Measurements from ENCODE around the gene PDZD7. TPM values are rescaled to one million over a fixed set of nuclear protein-coding genes. Genes with fewer than 3 reads are reported as not detected.
A peak's percentile ranks its signal among the peaks of the same experiment; 100 is the strongest.

PDZD7 gene
- polyA plus RNA-seq, 1 of the 3 experiments (the other 2 are of a cell fraction): 1.9 TPM

GRCh38 chr10:101042667-101043362, 11.9 kb upstream of the PDZD7 start:
- Histone ChIP-seq H3K9ac (peak overlapping the region; percentile 87), H3K36me3 (replicated peaks in 1 of 2; ENCODE audit: control insufficient read depth in 1 of 2, insufficient read depth in 2 of 2, low read length in 1 of 2) (peaks cover 10 to 20% of the 10 kb centered on the region in 2 experiments), H4K20me1 (ENCODE audit: insufficient read depth) (no peaks in the 10 kb centered on the region), H3K9me3 (no peaks in the 10 kb centered on the region), H2AFZ (ENCODE audit: low read depth) (peak overlapping the region; percentile 91), H3K9me2 (no peaks in the 10 kb centered on the region), H3K4me3 (ENCODE audit: low read depth in 2 of 2, low read length in 1 of 2) (peak overlapping the region; percentile 53 to 68), H3F3A (replicated peaks; ENCODE audit: insufficient read depth) (peaks cover 45% of the 10 kb centered on the region), H3K79me2 (ENCODE audit: insufficient read depth) (peaks cover 6% of the 10 kb centered on the region; the same call in 1 of the 2 replicates), H3K4me2 (peak overlapping the region; percentile 92), H3K4me1 (ENCODE audit: control insufficient read depth in 1 of 2, insufficient read depth in 2 of 2, low read depth in 1 of 2, low read length in 1 of 2) (peaks cover 10 to 18% of the 10 kb centered on the region in 2 experiments), H3K27me3 (ENCODE audit: insufficient read depth) (no peaks in the 10 kb centered on the region), H3K27ac (ENCODE audit: low read depth in 2 of 2, low read length in 1 of 2) (peak overlapping the region; percentile 91 to 97)
- peak; percentile 91 for DNase-seq
- CTCF ChIA-PET: interaction anchor here (0.8 to 9.5 kb wide), 17 partner anchors 8 to 99 kb away, joined by 3 to 98 read pairs (median 9); partner anchors contain the start of genes KAZALD1, PDZD7 and SFXN3
- POLR2A ChIA-PET: interaction anchor here (0.5 to 2.1 kb wide), 17 partner anchors 9 to 773 kb away, joined by 3 to 16 read pairs (median 4); partner anchors contain the start of genes PDZD7 and SFXN3
- WGBS (ENCODE audit: low lambda C conversion rate): 8% methylated on average over 32 of the region's 40 CpGs
- TF ChIP-seq FOXM1 (IDR thresholded peaks at IDR 0.05; ENCODE audit: low read depth) (no peak), TEAD4 (IDR thresholded peaks at IDR 0.05; ENCODE audit: borderline replicate concordance, insufficient read depth) (no peak), GABPA (IDR thresholded peaks at IDR 0.05; ENCODE audit: low read depth) (peak; percentile 69), EZH2phosphoT487 (IDR thresholded peaks at IDR 0.05; ENCODE audit: borderline replicate concordance, low read depth) (no peak), NRF1 (IDR thresholded peaks at IDR 0.05; ENCODE audit: low read depth, low read length) (no peak), GATA2 (CRISPR knock-in tag; IDR thresholded peaks at IDR 0.05) (no peak), RXRA (IDR thresholded peaks at IDR 0.05; ENCODE audit: borderline replicate concordance, low read depth) (no peak), NFIC (IDR thresholded peaks at IDR 0.05; ENCODE audit: borderline replicate concordance) (no peak), USF1 (IDR thresholded peaks at IDR 0.05; ENCODE audit: borderline replicate concordance, low read depth) (no peak), PBX3 (IDR thresholded peaks at IDR 0.05) (peak; percentile 98), MXI1 (IDR thresholded peaks at IDR 0.05; ENCODE audit: low read depth, low read length) (0 out of 2 replicates have a peak, but pooled peaks have one; percentile 52), YY1 (IDR thresholded peaks at IDR 0.05; ENCODE audit: low read depth) (0 out of 2 replicates have a peak, but pooled peaks have one; percentile 25), RCOR1 (IDR thresholded peaks at IDR 0.05; ENCODE audit: low read length) (no peak), TCF12 (IDR thresholded peaks at IDR 0.05) (no peak), ELF1 (IDR thresholded peaks at IDR 0.05) (peak; percentile 82), MEF2A (IDR thresholded peaks at IDR 0.05; ENCODE audit: borderline replicate concordance, low read depth) (no peak), RFX5 (IDR thresholded peaks at IDR 0.05; ENCODE audit: low read length) (no peak), SIN3A (IDR thresholded peaks at IDR 0.05; ENCODE audit: borderline replicate concordance, low read depth, low read length) (peak; percentile 75; the same call in 1 of the 2 replicates), CHD2 (IDR thresholded peaks at IDR 0.05; ENCODE audit: low read length, partially characterized antibody) (peak; percentile 99), EP300 (IDR thresholded peaks at IDR 0.05; ENCODE audit: borderline replicate concordance in 1 of 2, low read depth in 1 of 2, low read length in 1 of 2) (no peak), POLR2AphosphoS5 (IDR thresholded peaks at IDR 0.05; ENCODE audit: low read depth, low read length) (peak; percentile 93), FOXJ3 (CRISPR knock-in tag; IDR thresholded peaks at IDR 0.05) (no peak), RAD21 (IDR thresholded peaks at IDR 0.05; ENCODE audit: low read length) (no peak), FOSL2 (IDR thresholded peaks at IDR 0.05; ENCODE audit: borderline replicate concordance, low read depth) (no peak), TAF1 (IDR thresholded peaks at IDR 0.05; ENCODE audit: borderline replicate concordance, low read depth, low read length) (peak; percentile 88), IRF3 (IDR thresholded peaks at IDR 0.05; ENCODE audit: low read depth, low read length) (no peak)
- TF ChIP-seq, protein P1, sequence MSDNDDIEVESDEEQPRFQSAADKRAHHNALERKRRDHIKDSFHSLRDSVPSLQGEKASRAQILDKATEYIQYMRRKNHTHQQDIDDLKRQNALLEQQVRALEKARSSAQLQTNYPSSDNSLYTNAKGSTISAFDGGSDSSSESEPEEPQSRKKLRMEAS (IDR thresholded peaks at IDR 0.05; ENCODE audit: low read depth): peak; percentile 66; the same call in 1 of the 2 replicates
- TF ChIP-seq, protein P2, sequence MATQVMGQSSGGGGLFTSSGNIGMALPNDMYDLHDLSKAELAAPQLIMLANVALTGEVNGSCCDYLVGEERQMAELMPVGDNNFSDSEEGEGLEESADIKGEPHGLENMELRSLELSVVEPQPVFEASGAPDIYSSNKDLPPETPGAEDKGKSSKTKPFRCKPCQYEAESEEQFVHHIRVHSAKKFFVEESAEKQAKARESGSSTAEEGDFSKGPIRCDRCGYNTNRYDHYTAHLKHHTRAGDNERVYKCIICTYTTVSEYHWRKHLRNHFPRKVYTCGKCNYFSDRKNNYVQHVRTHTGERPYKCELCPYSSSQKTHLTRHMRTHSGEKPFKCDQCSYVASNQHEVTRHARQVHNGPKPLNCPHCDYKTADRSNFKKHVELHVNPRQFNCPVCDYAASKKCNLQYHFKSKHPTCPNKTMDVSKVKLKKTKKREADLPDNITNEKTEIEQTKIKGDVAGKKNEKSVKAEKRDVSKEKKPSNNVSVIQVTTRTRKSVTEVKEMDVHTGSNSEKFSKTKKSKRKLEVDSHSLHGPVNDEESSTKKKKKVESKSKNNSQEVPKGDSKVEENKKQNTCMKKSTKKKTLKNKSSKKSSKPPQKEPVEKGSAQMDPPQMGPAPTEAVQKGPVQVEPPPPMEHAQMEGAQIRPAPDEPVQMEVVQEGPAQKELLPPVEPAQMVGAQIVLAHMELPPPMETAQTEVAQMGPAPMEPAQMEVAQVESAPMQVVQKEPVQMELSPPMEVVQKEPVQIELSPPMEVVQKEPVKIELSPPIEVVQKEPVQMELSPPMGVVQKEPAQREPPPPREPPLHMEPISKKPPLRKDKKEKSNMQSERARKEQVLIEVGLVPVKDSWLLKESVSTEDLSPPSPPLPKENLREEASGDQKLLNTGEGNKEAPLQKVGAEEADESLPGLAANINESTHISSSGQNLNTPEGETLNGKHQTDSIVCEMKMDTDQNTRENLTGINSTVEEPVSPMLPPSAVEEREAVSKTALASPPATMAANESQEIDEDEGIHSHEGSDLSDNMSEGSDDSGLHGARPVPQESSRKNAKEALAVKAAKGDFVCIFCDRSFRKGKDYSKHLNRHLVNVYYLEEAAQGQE (IDR thresholded peaks at IDR 0.05; ENCODE audit: low read depth, low read length): no peak
